Memory B cell (primary cell): ENCODE data around the gene PFKP.

ENCODE experiments used
- ATAC-seq: fragments of 150-1000 bp; cut with Tn5 transposase; 2 replicates; pipeline ENCODE4 v1.10.0; 2021; ENCODE audit warnings: low read depth, mild to moderate bottlenecking, moderate library complexity
- DNase-seq, 2 donors: peaks; one replicate each; pipeline ENCODE4 v3.0.0; 2022; ENCODE audit warnings: low spot score in 2 of 2
- H3K27ac Mint-ChIP-seq: one replicate; pipeline ENCODE4 v1.8.0; 2022; ENCODE audit warnings: mild to moderate bottlenecking, moderate library complexity, mixed read lengths
- H3K27me3 Mint-ChIP-seq: one replicate; pipeline ENCODE4 v1.8.0; 2022; ENCODE audit warnings: mixed read lengths
- H3K36me3 Mint-ChIP-seq: one replicate; pipeline ENCODE4 v1.8.0; 2022; ENCODE audit warnings: mild to moderate bottlenecking, mixed read lengths
- H3K4me1 Mint-ChIP-seq: one replicate; pipeline ENCODE4 v1.8.0; 2022; ENCODE audit warnings: mixed read lengths
- H3K4me3 Mint-ChIP-seq: one replicate; pipeline ENCODE4 v1.8.0; 2022; ENCODE audit warnings: mild to moderate bottlenecking, moderate library complexity, mixed read lengths
- H3K9me3 Mint-ChIP-seq: one replicate; pipeline ENCODE4 v1.8.0; 2022; ENCODE audit warnings: mixed read lengths

Gene PFKP

GRCh38 chr10:3117486-3117885 lies 50.1 kb downstream of the PFKP start:
- no peaks in the 10 kb centered on the region for H3K27me3 Mint-ChIP-seq
- H3K4me3 Mint-ChIP-seq: no peak overlapping the region
- H3K27ac Mint-ChIP-seq: no peak overlapping the region
- H3K9me3 Mint-ChIP-seq: peaks cover 2% of the 10 kb centered on the region
- H3K36me3 Mint-ChIP-seq: peaks cover 36% of the 10 kb centered on the region
- H3K4me1 Mint-ChIP-seq: no peaks in the 10 kb centered on the region
- ATAC-seq (no peak), DNase-seq (no peak)

- ATAC-seq (no peak), DNase-seq (no peak)
- Mint-ChIP-seq H3K9me3 (peaks cover 2% of the 10 kb centered on the region), H3K4me1 (no peaks in the 10 kb centered on the region), H3K27me3 (no peaks in the 10 kb centered on the region), H3K27ac (no peak overlapping the region), H3K4me3 (no peak overlapping the region), H3K36me3 (peaks cover 30% of the 10 kb centered on the region)
These were observed 51.3 kb downstream of the PFKP start for GRCh38 chr10:3118641-3119091.

GRCh38 chr10:3119796-3120459 lies 52.6 kb downstream of the PFKP start:
- H3K9me3 Mint-ChIP-seq: peaks cover 2% of the 10 kb centered on the region
- no peak overlapping the region for H3K4me3 Mint-ChIP-seq
- DNase-seq (no peak), ATAC-seq (no peak)
- no peak overlapping the region for H3K27ac Mint-ChIP-seq
- peaks cover 23% of the 10 kb centered on the region for H3K36me3 Mint-ChIP-seq
- H3K4me1 Mint-ChIP-seq: no peaks in the 10 kb centered on the region
- no peaks in the 10 kb centered on the region for H3K27me3 Mint-ChIP-seq

GRCh38 chr10:3122034-3122433 lies 54.7 kb downstream of the PFKP start:
- no peak overlapping the region for H3K4me3 Mint-ChIP-seq
- H3K36me3 Mint-ChIP-seq: peaks cover 14% of the 10 kb centered on the region
- no peak for ATAC-seq
- H3K27ac Mint-ChIP-seq: no peak overlapping the region
- DNase-seq: no peak
- no peaks in the 10 kb centered on the region for H3K27me3 Mint-ChIP-seq
- H3K4me1 Mint-ChIP-seq: no peaks in the 10 kb centered on the region
- H3K9me3 Mint-ChIP-seq: peaks cover 2% of the 10 kb centered on the region

- H3K27ac Mint-ChIP-seq: no peak overlapping the region
- H3K9me3 Mint-ChIP-seq: peaks cover 2% of the 10 kb centered on the region
- DNase-seq (no peak), ATAC-seq (no peak)
- H3K36me3 Mint-ChIP-seq: peaks cover 14% of the 10 kb centered on the region
- H3K4me3 Mint-ChIP-seq: no peak overlapping the region
- H3K4me1 Mint-ChIP-seq: no peaks in the 10 kb centered on the region
- H3K27me3 Mint-ChIP-seq: no peaks in the 10 kb centered on the region
These were observed 55.3 kb downstream of the PFKP start for GRCh38 chr10:3122486-3123205.

- Mint-ChIP-seq H3K4me1 (no peaks in the 10 kb centered on the region), H3K4me3 (no peak overlapping the region), H3K27me3 (no peaks in the 10 kb centered on the region), H3K9me3 (no peaks in the 10 kb centered on the region), H3K27ac (no peak overlapping the region), H3K36me3 (peaks cover 10% of the 10 kb centered on the region)
- ATAC-seq (no peak), DNase-seq (no peak)
These were observed 56.4 kb downstream of the PFKP start for GRCh38 chr10:3123571-3124411.

- Mint-ChIP-seq H3K36me3 (peaks cover 12% of the 10 kb centered on the region), H3K4me1 (no peaks in the 10 kb centered on the region), H3K9me3 (no peaks in the 10 kb centered on the region), H3K27me3 (no peaks in the 10 kb centered on the region), H3K27ac (no peak overlapping the region), H3K4me3 (no peak overlapping the region)
- ATAC-seq: no peak
- no peak for DNase-seq
These were observed 57.2 kb downstream of the PFKP start for GRCh38 chr10:3124412-3125175.

- H3K4me3 Mint-ChIP-seq: no peak overlapping the region
- H3K9me3 Mint-ChIP-seq: no peaks in the 10 kb centered on the region
- peaks cover 15% of the 10 kb centered on the region for H3K36me3 Mint-ChIP-seq
- no peaks in the 10 kb centered on the region for H3K27me3 Mint-ChIP-seq
- DNase-seq (no peak), ATAC-seq (no peak)
- no peaks in the 10 kb centered on the region for H3K4me1 Mint-ChIP-seq
- H3K27ac Mint-ChIP-seq: no peak overlapping the region
These were observed 58.3 kb downstream of the PFKP start for GRCh38 chr10:3125527-3126170.

GRCh38 chr10:3126249-3126648 lies 58.9 kb downstream of the PFKP start:
- DNase-seq: no peak
- Mint-ChIP-seq H3K27ac (no peak overlapping the region), H3K4me1 (no peaks in the 10 kb centered on the region), H3K9me3 (no peaks in the 10 kb centered on the region), H3K4me3 (no peak overlapping the region), H3K27me3 (no peaks in the 10 kb centered on the region), H3K36me3 (peaks cover 15% of the 10 kb centered on the region)
- no peak for ATAC-seq

GRCh38 chr10:3126741-3127346 lies 59.5 kb downstream of the PFKP start:
- no peak overlapping the region for H3K4me3 Mint-ChIP-seq
- no peaks in the 10 kb centered on the region for H3K9me3 Mint-ChIP-seq
- no peak overlapping the region for H3K27ac Mint-ChIP-seq
- no peaks in the 10 kb centered on the region for H3K27me3 Mint-ChIP-seq
- H3K36me3 Mint-ChIP-seq: peaks cover 17% of the 10 kb centered on the region
- H3K4me1 Mint-ChIP-seq: no peaks in the 10 kb centered on the region
- ATAC-seq: no peak
- DNase-seq: no peak

GRCh38 chr10:3127921-3128320 lies 60.6 kb downstream of the PFKP start:
- Mint-ChIP-seq H3K27ac (no peak overlapping the region), H3K9me3 (no peaks in the 10 kb centered on the region), H3K27me3 (no peaks in the 10 kb centered on the region), H3K36me3 (peaks cover 21% of the 10 kb centered on the region), H3K4me1 (no peaks in the 10 kb centered on the region), H3K4me3 (no peak overlapping the region)
- ATAC-seq (no peak), DNase-seq (no peak)

- ATAC-seq (no peak), DNase-seq (no peak)
- H3K36me3 Mint-ChIP-seq: peaks cover 24% of the 10 kb centered on the region
- no peaks in the 10 kb centered on the region for H3K4me1 Mint-ChIP-seq
- no peak overlapping the region for H3K4me3 Mint-ChIP-seq
- no peak overlapping the region for H3K27ac Mint-ChIP-seq
- H3K27me3 Mint-ChIP-seq: no peaks in the 10 kb centered on the region
- H3K9me3 Mint-ChIP-seq: no peaks in the 10 kb centered on the region
These were observed 61.2 kb downstream of the PFKP start for GRCh38 chr10:3128379-3129130.
